NCI-H1436 (cell line): ENCODE measurements around the gene LIPF.
"Not testable (repeated sequence)": the region's sequence is repeated elsewhere in the genome, so short reads cannot be mapped to it uniquely, and the experiment has no call there.

Experiments
- DNase-seq: peaks from one replicate; lab custom pipeline; 2025; lab: John Stamatoyannopoulos, UW

LIPF gene, protein sequence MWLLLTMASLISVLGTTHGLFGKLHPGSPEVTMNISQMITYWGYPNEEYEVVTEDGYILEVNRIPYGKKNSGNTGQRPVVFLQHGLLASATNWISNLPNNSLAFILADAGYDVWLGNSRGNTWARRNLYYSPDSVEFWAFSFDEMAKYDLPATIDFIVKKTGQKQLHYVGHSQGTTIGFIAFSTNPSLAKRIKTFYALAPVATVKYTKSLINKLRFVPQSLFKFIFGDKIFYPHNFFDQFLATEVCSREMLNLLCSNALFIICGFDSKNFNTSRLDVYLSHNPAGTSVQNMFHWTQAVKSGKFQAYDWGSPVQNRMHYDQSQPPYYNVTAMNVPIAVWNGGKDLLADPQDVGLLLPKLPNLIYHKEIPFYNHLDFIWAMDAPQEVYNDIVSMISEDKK

GRCh38 chr10:88664142-88664541, at the start of gene LIPF:
LIPF (plus strand) TSS chr10:88664442; CDS start chr10:88667298, 2,856 bp downstream.
- no peak for DNase-seq

DNA sequence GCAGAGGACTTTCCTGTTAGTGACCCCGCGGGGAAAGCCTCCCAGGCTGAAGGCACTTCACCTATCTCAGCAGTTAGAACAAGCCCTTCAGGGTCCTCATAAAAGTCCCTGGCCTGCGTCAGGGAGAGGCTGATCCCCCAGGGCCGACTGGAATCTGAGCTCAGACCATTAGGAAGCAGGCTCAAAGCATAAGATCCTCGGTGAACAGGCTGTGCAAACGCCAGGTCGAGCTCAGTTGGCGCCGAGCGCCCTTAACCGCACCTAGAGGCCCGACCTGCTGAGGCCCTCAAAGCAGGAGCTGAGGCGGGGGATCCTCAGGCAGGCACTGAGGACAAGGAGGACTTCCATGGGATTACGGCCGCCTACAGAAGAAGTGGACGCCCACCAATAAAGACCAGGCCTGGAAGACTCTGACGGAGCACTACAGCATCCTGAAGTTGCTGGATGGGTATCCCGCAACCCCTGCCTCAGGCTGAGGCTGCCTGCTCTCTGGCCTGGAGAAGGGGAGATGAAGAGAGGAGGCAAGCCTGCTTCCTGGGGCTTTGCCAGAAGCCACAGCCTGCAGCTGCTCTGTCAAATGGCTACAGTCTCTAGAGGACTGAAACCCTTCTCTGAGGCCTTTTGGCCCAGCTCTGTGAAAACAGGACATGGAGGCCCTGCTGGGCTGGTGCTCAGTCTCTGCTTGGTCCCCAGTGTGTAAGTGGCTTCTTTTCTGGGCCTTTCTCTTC, 47.8 kb upstream of the LIPF start:
- DNase-seq: no peak

- no peak for DNase-seq
Measured at GRCh38 chr10:88617772-88618300, 46.4 kb upstream of the LIPF start.

- no peak for DNase-seq
Measured at GRCh38 chr10:88618496-88618895, 45.7 kb upstream of the LIPF start.

- DNase-seq: no peak
Measured at GRCh38 chr10:88620441-88620840, 43.8 kb upstream of the LIPF start.

GRCh38 chr10:88623835-88624234, 40.4 kb upstream of the LIPF start:
- no peak for DNase-seq

DNA sequence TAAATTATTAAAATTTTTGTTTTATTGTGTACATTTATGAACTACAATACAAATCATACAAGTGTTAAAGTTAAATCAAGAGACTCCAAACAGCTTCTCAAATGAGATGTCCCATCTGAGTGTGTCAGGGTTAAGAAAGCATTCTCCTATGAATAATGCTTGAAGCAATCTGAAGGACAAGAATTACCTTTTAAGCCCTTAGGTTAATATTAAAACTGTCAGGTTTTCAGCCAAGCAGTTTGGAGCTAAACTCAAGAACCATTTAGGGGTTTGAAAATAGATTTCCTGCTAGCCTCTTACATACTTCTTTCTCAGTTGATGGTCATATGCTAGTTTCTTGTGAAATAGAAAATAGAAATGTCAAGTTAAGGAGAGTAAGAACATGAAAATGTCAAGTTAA, 39.4 kb upstream of the LIPF start:
- DNase-seq: no peak

DNA sequence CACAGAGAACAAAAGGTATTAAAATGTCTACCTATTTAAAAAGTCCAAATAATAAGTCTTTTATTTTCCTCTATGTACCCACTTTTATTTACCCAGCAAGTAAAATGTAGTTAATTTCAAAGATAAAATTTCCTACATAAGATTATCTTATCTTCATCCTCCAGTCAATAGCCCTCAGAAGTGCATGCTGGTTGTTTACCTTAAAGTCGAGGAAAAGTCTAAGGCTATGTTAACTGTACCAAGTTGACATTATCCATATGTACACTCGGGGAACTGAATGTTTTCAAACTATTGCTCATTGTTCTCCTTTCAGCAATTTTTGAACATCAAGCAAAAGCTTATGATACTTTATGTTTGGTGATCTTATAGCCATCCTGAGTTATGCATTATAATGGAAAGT, 24.1 kb upstream of the LIPF start:
- DNase-seq: no peak

GRCh38 chr10:88642209-88642608, 22.0 kb upstream of the LIPF start:
- no peak for DNase-seq

DNA sequence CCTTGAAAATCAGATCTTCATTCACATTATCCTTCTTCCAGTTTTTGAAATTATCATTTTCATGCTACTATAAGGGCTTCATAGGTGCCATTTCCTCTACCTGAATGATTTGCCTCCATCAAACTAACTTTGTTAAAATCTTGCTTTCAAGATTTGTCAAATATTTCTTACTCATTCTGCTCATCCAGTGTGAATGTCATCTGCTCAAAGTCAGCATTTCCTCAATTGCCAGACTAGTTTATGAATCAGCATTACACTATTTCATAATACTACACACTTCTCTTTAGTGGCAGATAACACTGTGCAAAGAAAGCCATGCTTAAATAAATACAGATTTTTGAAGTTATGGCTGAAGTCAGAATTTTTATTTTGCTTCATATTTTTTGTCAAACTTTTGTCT, 21.3 kb upstream of the LIPF start:
- DNase-seq: no peak

DNA sequence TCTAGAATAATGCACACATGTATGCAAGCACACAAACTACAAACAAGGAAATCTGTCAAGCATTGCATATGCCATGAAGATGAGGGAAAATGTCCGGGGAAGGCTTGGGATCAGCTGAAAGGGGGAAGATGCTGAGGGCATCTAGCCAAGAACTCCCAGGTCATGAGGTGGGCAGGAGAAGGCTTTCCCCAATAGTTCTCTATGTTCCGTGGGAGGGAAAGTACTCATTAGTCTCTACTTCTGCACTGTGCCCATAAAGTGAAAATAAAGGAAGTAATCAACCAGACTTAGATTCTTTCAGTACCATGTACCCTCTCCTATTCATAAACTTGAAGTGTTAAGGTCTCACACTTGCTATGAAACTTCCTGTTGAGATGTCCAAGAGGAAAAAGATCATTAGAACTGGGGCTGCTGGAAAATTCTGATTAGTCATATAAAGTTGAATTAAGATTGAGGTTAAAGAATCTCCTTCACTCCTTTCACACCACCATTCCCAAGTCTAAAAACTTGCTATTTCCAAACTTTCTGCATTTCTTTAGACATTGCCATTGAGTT, 17.1 kb upstream of the LIPF start:
- no peak for DNase-seq

DNA sequence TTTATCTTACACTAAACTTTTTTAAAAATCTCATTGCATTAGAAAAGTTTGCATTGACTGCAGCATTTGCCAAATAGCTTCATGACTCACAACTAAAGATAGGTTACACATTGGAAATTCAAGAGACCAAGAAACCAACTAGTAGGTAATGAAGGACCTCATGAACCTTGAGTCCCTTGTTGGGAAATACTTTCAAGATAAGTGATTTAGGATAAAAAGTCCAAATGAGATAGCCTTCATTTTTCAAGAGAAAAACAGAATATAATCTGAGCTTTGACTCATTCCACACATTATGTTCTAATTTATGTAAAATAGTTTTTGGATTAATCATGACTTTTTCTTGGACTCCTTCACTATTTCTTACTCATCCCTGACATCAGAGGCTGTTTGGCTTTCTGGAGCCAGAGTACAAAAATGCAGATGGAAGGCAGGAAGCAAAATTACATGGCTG, 13.1 kb upstream of the LIPF start:
- no peak for DNase-seq

DNA sequence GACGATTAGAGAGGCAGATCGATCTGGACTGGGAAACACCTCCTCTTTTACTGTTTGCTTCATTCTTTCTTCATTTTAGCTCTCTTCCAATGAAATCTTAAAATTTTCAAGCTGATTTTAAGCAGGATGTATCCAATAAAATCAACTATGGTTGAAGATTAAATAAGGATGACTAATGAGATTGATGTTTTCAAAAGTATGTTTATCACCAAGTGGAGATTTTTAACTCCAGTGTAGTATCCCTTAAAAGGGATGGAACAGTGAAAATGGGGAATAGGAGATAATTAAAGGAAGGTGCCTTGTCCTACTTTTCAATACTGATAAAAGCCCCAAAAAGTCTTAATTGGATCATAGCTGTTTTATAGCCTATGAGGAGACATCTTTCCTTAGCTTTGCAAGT, 11.6 kb upstream of the LIPF start:
- no peak for DNase-seq

- DNase-seq: no peak
Measured at GRCh38 chr10:88657901-88658300, 6.3 kb upstream of the LIPF start.

- no peak for DNase-seq
Measured at GRCh38 chr10:88659725-88660597, 4.3 kb upstream of the LIPF start.

GRCh38 chr10:88660598-88660884, 3.7 kb upstream of the LIPF start:
- DNase-seq: no peak

- no peak for DNase-seq
Measured at GRCh38 chr10:88661018-88661417, 3.2 kb upstream of the LIPF start.

DNA sequence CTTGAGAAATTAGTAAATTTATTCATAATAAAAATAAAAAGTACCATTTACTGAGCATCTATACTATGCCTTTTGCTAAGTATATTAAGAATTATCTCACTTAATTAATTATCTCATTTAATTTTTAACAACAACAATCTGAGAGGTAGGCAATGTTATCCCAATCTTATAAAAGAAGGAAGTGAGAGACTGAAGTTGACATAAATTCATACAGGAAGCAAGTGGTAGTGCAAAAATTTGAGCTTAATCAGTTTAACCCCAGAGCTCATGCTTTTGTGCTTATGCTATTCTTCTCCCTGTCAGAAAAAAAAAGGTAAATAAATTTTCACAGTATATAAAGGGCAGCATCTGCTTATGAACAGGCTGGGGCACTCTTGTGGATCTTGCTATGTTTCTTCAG, 2.7 kb upstream of the LIPF start:
- DNase-seq: no peak

GRCh38 chr10:88663153-88663552, 1.1 kb upstream of the LIPF start:
- not testable (repeated sequence) for DNase-seq

GRCh38 chr10:88668465-88668864, 4.2 kb downstream of the LIPF start:
- DNase-seq: no peak

DNA sequence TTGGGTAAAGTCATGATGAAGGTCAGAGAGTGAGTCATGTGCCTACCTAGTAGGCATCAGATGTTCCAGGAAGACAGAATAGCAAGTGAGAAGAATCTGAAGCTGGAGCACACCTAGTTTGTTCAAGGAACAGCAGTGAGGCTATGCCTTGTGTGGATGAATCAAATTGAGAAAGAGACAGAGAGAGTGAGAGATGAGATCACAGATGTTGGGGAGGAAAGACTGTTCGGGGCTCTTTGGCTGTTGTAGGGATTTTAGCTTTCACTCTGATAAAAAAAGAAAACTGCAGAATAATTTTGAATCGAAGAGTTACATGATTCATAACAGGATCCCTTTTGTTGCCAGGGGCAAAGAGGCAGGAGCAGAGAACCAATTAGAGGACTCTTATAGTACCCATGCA, 6.3 kb downstream of the LIPF start:
- DNase-seq: no peak

GRCh38 chr10:88672041-88672440, 7.8 kb downstream of the LIPF start:
- DNase-seq: no peak
